Sigmoid colon (tissue), 7 donors: Measurements from ENCODE around the gene B4GALNT3. TPM values are rescaled to one million over a fixed set of nuclear protein-coding genes. Genes with fewer than 3 reads are reported as not detected.
A peak's percentile ranks its signal among the peaks of the same experiment; 100 is the strongest.

Experiments
- DNase-seq: peaks from one replicate; pipeline ENCODE4 v3.0.0-alpha.2; 2019
- H3K27ac ChIP-seq, 4 donors: fragments of 200-600 bp; sonication (generic); one replicate each; pipeline ENCODE4 v1.5.1; 2016 to 2019; ENCODE audit warnings: mild to moderate bottlenecking in 1 of 4
- H3K27me3 ChIP-seq, 3 donors: fragments of 200-600 bp; sonication (generic); one replicate each; pipeline ENCODE4 v1.5.1; 2019; ENCODE audit warnings: mild to moderate bottlenecking in 1 of 3
- H3K36me3 ChIP-seq, 4 donors: fragments of 200-600 bp; sonication (generic); one replicate each; pipeline ENCODE4 v1.5.1; 2016 to 2019
- H3K4me1 ChIP-seq, 4 donors: fragments of 200-600 bp; sonication (generic); one replicate each; pipeline ENCODE4 v1.5.1; 2017 to 2019
- H3K4me3 ChIP-seq, 4 donors: fragments of 200-600 bp; sonication (generic); one replicate each; pipeline ENCODE4 v1.5.1; 2017 to 2019; ENCODE audit warnings: mild to moderate bottlenecking in 2 of 4, moderate library complexity in 1 of 4
- H3K9me3 ChIP-seq, 4 donors: fragments of 200-600 bp in 3 of 4; sonication (generic) in 3 of 4; one replicate each; pipeline versions ENCODE4 v1.5.1 to v1.6.1; 2013 to 2019
- CTCF ChIP-seq, 4 experiments: fragments of 450-650 bp in 3 of 4; fragments of 200-600 bp in 1 of 4; IDR thresholded peaks; one replicate each; pipeline ENCODE4 v1.5.1; 2016 to 2019; ENCODE audit warnings: antibody characterized with exemption in 4 of 4, mild to moderate bottlenecking in 3 of 4, moderate library complexity in 2 of 4
- EP300 ChIP-seq, 4 donors: sonication (generic); formaldehyde crosslinking; IDR thresholded peaks; one replicate each; pipeline ENCODE4 v1.6.1; 2017; ENCODE audit warnings: antibody characterized with exemption in 4 of 4
- POLR2A ChIP-seq, 2 donors: fragments of 450-650 bp; IDR thresholded peaks; one replicate each; pipeline ENCODE4 v1.6.1; 2016; ENCODE audit warnings: antibody characterized with exemption in 2 of 2, mild to moderate bottlenecking in 2 of 2, moderate library complexity in 2 of 2
- POLR2AphosphoS5 ChIP-seq, 4 donors: sonication (generic); formaldehyde crosslinking; IDR thresholded peaks; one replicate each; pipeline ENCODE4 v1.6.1; 2017; ENCODE audit warnings: antibody characterized with exemption in 4 of 4
- WGBS, 2 donors: extraction: QIAGEN DNeasy Blood & Tissue Kit; methylation state at CpG; one replicate each; pipeline ENCODE4 v1.1.7; 2013; 5-methylcytosine and 5-hydroxymethylcytosine counted together
- intact Hi-C: fragments of 100-400 bp; cut with DNase I; formaldehyde crosslinking; loops from one replicate; pipeline ENCODE4 v1.15.1; 2023
- polyA plus RNA-seq, 3 donors: library from polyadenylated mRNA; stranded (reverse); fragments of 200-250 nt; gene quantifications; one replicate each; pipeline ENCODE4 v1.2.3, GENCODE V29; 2013
- total RNA-seq, 4 donors: library from RNA; depleted of rRNA; stranded (reverse); fragments of >200 nt; gene quantifications; one replicate each; pipeline ENCODE4 v1.1.0, GENCODE V29; 2016
- donor health status: healthy with polysubstance abuse.
- donor health status: Bipolar disorder and iron deficiency.
- donor health status: healthy.

Gene B4GALNT3
- total and polyA plus RNA-seq, 7 donors, result under 0.01 to 74.2 (median 0.36) TPM

GRCh38 chr12:479161-479560, 19.4 kb downstream of the B4GALNT3 start:
- Histone ChIP-seq H3K9me3 (no peaks in the 10 kb centered on the region), H3K4me3 (no peak overlapping the region), H3K27me3 (peaks cover 0 to 4% (median 0%) of the 10 kb centered on the region in 3 donors), H3K4me1 (peaks cover 0 to 13% (median 12%) of the 10 kb centered on the region in 4 donors), H3K36me3 (no peaks in the 10 kb centered on the region), H3K27ac (no peak overlapping the region)
- TF ChIP-seq POLR2A (IDR thresholded peaks at IDR 0.05) (no peak), CTCF (IDR thresholded peaks at IDR 0.05) (no peak), EP300 (IDR thresholded peaks at IDR 0.05) (no peak), POLR2AphosphoS5 (IDR thresholded peaks at IDR 0.05) (no peak)
- WGBS, 2 donors, result 96 to 97% methylated on average over 4 of the region's 4 CpGs
- intact Hi-C loops, result no loop called here
- no peak for DNase-seq

DNA sequence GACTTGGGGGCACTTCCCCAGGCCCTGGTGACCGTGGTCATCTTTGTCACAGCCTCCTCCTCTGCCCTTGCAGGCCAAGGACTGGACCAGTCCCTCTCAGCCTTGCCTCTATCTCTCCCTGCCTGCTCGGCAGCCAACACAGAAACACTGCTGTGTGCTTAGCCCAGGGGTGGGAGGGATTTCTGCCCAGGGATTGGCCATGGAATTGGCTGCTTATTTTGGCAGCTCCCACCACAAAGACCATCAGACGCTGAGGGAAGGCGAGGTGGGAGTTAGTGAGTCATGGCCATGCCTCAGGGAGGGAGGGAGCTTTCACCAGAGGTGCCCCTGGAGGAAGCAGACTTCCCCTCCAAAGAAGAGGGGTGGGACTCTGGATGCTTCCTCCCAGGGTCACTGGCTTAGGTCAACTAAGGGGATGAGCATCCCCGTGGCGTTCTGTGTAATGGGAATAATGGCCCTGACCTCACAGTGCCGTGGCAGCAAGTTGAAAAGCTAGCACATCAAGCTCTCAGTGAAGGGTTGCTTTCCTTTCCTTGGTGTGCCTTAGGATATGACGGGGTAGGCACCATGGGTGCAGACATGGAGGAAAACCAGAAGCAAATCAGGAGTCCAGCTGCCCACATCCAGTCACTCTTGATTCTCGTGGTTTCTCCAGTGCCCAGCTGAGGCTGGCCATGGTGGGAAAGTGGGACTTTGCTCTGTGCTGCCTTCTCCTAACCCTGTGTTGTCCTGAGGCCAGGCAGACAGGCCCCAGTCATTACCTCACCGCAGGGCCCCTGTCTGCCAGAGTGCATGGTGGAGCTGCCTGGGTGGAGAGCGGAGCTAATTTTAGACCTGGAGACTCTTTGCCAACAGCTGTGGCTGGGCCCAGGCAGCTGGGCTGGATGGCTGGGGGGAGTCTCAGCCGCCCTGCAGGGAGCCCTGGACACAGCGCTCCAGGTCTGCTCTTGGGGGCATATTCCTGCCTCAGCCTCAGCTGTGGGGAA, 21.4 kb downstream of the B4GALNT3 start:
- DNase-seq, result peak; percentile 65
- Histone ChIP-seq H3K4me3 (no peak overlapping the region), H3K27me3 (no peaks in the 10 kb centered on the region), H3K36me3 (no peaks in the 10 kb centered on the region), H3K9me3 (no peaks in the 10 kb centered on the region), H3K27ac (peak overlapping the region in 2 of 4 donors; percentile 33 to 59), H3K4me1 (peaks cover 0 to 13% (median 12%) of the 10 kb centered on the region in 4 donors)
- WGBS, 2 donors, result 81 to 88% methylated on average over 13 of the region's 13 CpGs
- intact Hi-C loops, result no loop called here
- TF ChIP-seq CTCF (IDR thresholded peaks at IDR 0.05), result no peak
- no peak for TF ChIP-seq POLR2AphosphoS5 (IDR thresholded peaks at IDR 0.05)
- TF ChIP-seq POLR2A (IDR thresholded peaks at IDR 0.05), result no peak
- no peak for TF ChIP-seq EP300 (IDR thresholded peaks at IDR 0.05)

DNA sequence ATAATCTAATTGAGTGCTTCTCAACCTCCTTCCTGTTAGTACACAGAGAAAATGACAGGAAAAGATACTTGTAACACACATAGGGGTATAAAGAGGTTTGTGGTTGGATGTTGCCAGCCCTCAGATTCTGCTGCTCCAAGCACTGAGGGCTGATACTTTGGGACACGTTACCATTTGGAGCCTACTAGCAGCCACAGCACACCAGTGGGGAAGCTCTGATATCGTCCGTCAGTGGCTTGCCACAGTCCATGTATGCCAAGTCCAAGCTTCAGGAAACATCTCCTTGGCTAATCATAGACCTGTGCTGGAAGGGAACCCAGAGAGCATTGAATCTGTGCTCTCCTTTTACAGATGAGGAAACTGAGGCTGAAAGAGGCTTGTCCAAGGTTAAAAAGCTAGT, 22.3 kb downstream of the B4GALNT3 start:
- DNase-seq, result no peak
- Histone ChIP-seq H3K27ac (no peak overlapping the region), H3K27me3 (no peaks in the 10 kb centered on the region), H3K9me3 (no peaks in the 10 kb centered on the region), H3K4me1 (peaks cover 0 to 13% (median 12%) of the 10 kb centered on the region in 4 donors), H3K4me3 (no peak overlapping the region), H3K36me3 (no peaks in the 10 kb centered on the region)
- intact Hi-C loops, result no loop called here
- TF ChIP-seq CTCF (IDR thresholded peaks at IDR 0.05) (no peak), EP300 (IDR thresholded peaks at IDR 0.05) (no peak), POLR2A (IDR thresholded peaks at IDR 0.05) (no peak), POLR2AphosphoS5 (IDR thresholded peaks at IDR 0.05) (no peak)
- WGBS, 2 donors, result 77 to 88% methylated on average over 3 of the region's 3 CpGs

DNA sequence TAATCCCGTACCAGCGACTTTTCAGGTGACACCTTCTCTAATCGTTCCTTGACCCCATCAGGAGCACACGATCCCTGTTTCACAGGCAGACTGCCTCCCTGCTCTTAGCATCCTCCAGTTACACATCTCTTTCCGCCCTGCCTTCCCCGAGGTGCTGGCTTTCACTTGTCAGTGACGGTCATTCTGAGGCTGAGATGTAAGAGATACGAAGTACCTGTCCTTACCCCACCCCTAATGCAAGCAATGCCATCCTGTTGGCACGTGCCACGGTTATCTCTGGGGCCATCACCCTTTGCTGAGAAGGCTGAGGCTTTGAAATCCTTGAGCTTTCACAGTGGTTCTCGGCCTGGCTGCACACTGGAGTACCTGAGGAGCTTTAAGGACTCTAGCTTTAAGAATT, 24.4 kb downstream of the B4GALNT3 start:
- 75 to 82% methylated on average over 11 of the region's 11 CpGs for WGBS, 2 donors
- TF ChIP-seq CTCF (IDR thresholded peaks at IDR 0.05) (no peak), POLR2AphosphoS5 (IDR thresholded peaks at IDR 0.05) (no peak), POLR2A (IDR thresholded peaks at IDR 0.05) (no peak), EP300 (IDR thresholded peaks at IDR 0.05) (no peak)
- H3K4me1 ChIP-seq, result peaks cover 0 to 13% (median 12%) of the 10 kb centered on the region in 4 donors
- H3K27me3 ChIP-seq, result no peaks in the 10 kb centered on the region
- no peak for DNase-seq
- no peak overlapping the region for H3K27ac ChIP-seq
- no peak overlapping the region for H3K4me3 ChIP-seq
- H3K9me3 ChIP-seq, result peaks cover 0 to 3% (median 0%) of the 10 kb centered on the region in 4 donors
- intact Hi-C loops, result no loop called here
- no peaks in the 10 kb centered on the region for H3K36me3 ChIP-seq
